M059J (cell line): ENCODE results near the gene SETD1B. TPM values are rescaled to one million over a fixed set of nuclear protein-coding genes. Genes with fewer than 3 reads are reported as not detected.
"Not testable (repeated sequence)": the region's sequence is repeated elsewhere in the genome, so short reads cannot be mapped to it uniquely, and the experiment has no call there.

Experiments
- DNase-seq: peaks from one replicate; pipeline ENCODE4 v3.0.0-alpha.2; 2012; ENCODE audit warnings: low read depth
- total RNA-seq: library from RNA; depleted of rRNA; stranded (reverse); fragments of >200 nt; shearing (Covaris generic); gene quantifications from 2 replicates; pipeline ENCODE4 v1.2.3, GENCODE V29; 2014; rRNA removed

The SETD1B gene
- total RNA-seq, 1 experiment from 2014 or later: 3.9 TPM

GRCh38 chr12:121857322-121858246, 53.8 kb downstream of the SETD1B start:
- DNase-seq: no peak

- no peak for DNase-seq
Observed at GRCh38 chr12:121858318-121858661, 54.5 kb downstream of the SETD1B start.

GRCh38 chr12:121858662-121859572, 55.1 kb downstream of the SETD1B start, which contains the start of gene HPD:
TSS of gene HPD (minus strand) at chr12:121858859. CDS start at chr12:121858823, 36 bp downstream.
- peak; percentile 94 for DNase-seq

- DNase-seq: peak; percentile 42
Observed at GRCh38 chr12:121860257-121860656, 56.4 kb downstream of the SETD1B start.

GRCh38 chr12:121860699-121861098, 56.9 kb downstream of the SETD1B start:
- DNase-seq: not testable (repeated sequence)

GRCh38 chr12:121861636-121862254, 57.9 kb downstream of the SETD1B start:
- peak; percentile 75 for DNase-seq

- DNase-seq: no peak
Observed at GRCh38 chr12:121866331-121866730, 62.5 kb downstream of the SETD1B start.

- not testable (repeated sequence) for DNase-seq
Observed at GRCh38 chr12:121869229-121869628, 65.4 kb downstream of the SETD1B start.

GRCh38 chr12:121871467-121871866, 67.7 kb downstream of the SETD1B start:
- no peak for DNase-seq

- peak; percentile 63 for DNase-seq
Observed at GRCh38 chr12:121872546-121873215, 68.9 kb downstream of the SETD1B start.

- DNase-seq: no peak
Observed at GRCh38 chr12:121873216-121873569, 69.4 kb downstream of the SETD1B start.

GRCh38 chr12:121874071-121874470, 70.3 kb downstream of the SETD1B start:
- DNase-seq: no peak

GRCh38 chr12:121875582-121875981, 71.8 kb downstream of the SETD1B start:
- DNase-seq: no peak

GRCh38 chr12:121876080-121876447, 72.3 kb downstream of the SETD1B start:
- not testable (repeated sequence) for DNase-seq

Other genes starting within 250 kb of the SETD1B start
- 17.0 and 30.1 TPM in 2 replicates for gene KDM2B, start 223.0 kb upstream of the SETD1B start, total RNA-seq
- 18.1 and 20.6 TPM in 2 replicates for gene ORAI1, start 177.5 kb upstream of the SETD1B start, total RNA-seq
- gene MORN3, start 134.4 kb upstream of the SETD1B start, total RNA-seq: 0.25 TPM in 1 of 2 replicates, not detected in the other
- 6.3 and 8.3 TPM in 2 replicates for gene TMEM120B, start 91.3 kb upstream of the SETD1B start, total RNA-seq
- 0.27 and 0.42 TPM in 2 replicates for gene RHOF, start 10.3 kb upstream of the SETD1B start, total RNA-seq
- gene HPD, start 54.9 kb downstream of the SETD1B start, total RNA-seq: 2.3 and 3.7 TPM in 2 replicates
- 65.7 and 73.8 TPM in 2 replicates for gene PSMD9, start 84.8 kb downstream of the SETD1B start, total RNA-seq
- 1.1 and 1.2 TPM in 2 replicates for gene CFAP251, start 114.6 kb downstream of the SETD1B start, total RNA-seq
- 3.9 and 4.0 TPM in 2 replicates for gene BCL7A, start 217.9 kb downstream of the SETD1B start, total RNA-seq